ENCODE data around the gene PLOD2.

The PLOD2 gene

DNA sequence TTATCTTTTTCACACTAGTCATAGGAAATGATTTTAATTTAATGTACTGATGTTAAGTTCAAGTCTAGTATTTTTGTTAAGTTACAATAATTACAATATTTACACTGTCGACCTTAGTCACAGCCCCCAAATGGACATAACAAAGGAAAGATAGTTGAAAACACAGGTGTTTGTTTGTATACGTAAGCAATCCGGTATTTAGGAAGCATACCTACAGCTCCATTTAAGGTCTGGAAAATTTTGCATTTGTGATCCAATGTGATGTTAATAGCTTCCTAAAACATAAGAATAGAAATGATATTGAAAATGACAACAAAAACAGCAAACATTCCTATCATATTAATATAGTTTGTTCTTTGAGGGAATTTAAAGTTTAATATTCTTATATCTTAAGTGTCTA is 56.9 kb downstream of the PLOD2 start:
- Histone ChIP-seq H4K20me1 (no peaks in the 10 kb centered on the region), H3K4me1 (no peaks in the 10 kb centered on the region), H3K36me3 (no peaks in the 10 kb centered on the region), H3K27me3 (no peaks in the 10 kb centered on the region), H3K9ac (no peak overlapping the region), H3K27ac (no peak overlapping the region), H3K9me3 (no peaks in the 10 kb centered on the region), H3K4me2 (no peak overlapping the region), H3K4me3 (no peak overlapping the region)
- no peak for TF ChIP-seq Cebpa-rat (IDR thresholded peaks at IDR 0.05)

DNA sequence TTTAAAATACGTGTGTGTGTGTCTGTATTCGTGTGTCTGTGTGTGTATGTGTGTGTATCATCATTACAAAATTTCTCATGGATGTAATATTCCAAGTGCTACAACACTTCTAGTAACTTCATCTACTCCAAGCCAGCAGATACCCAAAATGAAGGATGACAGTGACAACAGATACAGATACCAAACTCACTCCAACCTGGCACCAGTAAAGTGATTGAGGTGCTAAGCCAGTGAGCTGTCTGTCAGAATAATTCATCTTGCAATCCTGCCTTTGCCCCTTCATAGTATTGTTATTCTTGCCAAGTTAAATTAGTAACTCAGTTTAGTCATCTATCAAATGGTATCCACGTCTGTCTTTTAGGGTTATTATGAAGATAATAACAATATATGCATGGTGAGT is 58.1 kb downstream of the PLOD2 start:
- no peak overlapping the region for H3K27ac ChIP-seq
- H3K9ac ChIP-seq = no peak overlapping the region
- no peaks in the 10 kb centered on the region for H3K4me1 ChIP-seq
- no peaks in the 10 kb centered on the region for H4K20me1 ChIP-seq
- H3K36me3 ChIP-seq = no peaks in the 10 kb centered on the region
- no peak overlapping the region for H3K4me3 ChIP-seq
- no peak for TF ChIP-seq Cebpa-rat (IDR thresholded peaks at IDR 0.05)
- H3K27me3 ChIP-seq = no peaks in the 10 kb centered on the region
- H3K4me2 ChIP-seq = no peak overlapping the region
- H3K9me3 ChIP-seq = no peaks in the 10 kb centered on the region

DNA sequence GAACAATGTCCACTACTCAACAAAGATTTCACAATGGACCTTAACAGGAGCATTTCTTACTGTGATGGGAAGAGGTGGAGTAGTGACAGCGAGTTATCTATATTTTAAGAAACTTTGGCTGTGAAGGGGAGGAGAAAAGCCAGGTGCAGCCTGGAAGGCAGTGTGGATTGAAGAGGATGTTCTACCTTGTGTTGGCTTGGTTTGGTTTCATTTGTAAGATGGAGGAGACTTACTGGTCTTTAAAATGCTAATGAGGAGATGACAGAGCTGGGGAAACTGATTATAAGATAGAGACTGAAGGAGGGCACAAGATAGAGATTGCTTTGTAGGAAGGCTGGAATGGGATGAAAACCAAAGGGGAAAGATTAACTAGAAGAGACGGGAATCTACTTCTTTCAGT is 59.4 kb downstream of the PLOD2 start:
- H3K27ac ChIP-seq = no peak overlapping the region
- TF ChIP-seq Cebpa-rat (IDR thresholded peaks at IDR 0.05) = no peak

DNA sequence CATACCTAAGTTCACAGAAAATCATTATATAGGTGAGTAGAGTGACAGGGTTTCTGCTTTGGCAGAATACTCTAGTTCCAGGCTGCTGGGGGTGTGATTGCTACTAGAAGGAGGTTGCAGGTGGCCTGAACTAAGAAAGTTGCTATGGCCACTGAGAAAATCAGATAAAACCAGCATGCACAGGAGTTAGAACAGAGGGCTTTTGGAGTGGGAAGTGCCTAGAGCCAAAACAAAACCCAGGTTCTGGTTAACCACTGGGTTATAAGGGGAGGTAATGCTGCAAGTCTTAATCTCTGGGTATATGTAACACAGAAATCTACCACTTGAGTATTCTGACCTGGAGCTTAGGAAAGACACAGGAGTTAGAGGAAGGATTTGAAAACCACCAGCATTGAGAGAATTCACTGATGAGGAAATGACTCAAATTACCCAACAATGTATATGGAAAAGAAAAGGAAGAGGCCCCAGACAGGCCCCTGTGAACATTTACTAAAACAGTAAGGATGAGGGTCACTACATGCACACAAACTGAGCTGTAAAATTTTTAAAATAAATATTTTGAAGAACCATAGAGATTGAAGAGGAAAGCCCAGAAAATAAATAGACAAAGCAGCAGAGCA is 60.0 kb downstream of the PLOD2 start:
- TF ChIP-seq Cebpa-rat (IDR thresholded peaks at IDR 0.05) = no peak
- no peaks in the 10 kb centered on the region for H3K4me1 ChIP-seq
- H3K36me3 ChIP-seq = no peaks in the 10 kb centered on the region
- no peak overlapping the region for H3K4me2 ChIP-seq
- H3K9me3 ChIP-seq = no peaks in the 10 kb centered on the region
- H4K20me1 ChIP-seq = no peaks in the 10 kb centered on the region
- H3K9ac ChIP-seq = no peak overlapping the region
- H3K27ac ChIP-seq = no peak overlapping the region
- no peak overlapping the region for H3K4me3 ChIP-seq
- no peaks in the 10 kb centered on the region for H3K27me3 ChIP-seq

More for the DNA sequence above, 59.4 kb downstream of the PLOD2 start:
- H3K4me1 ChIP-seq = no peaks in the 10 kb centered on the region
- no peak overlapping the region for H3K9ac ChIP-seq
- no peaks in the 10 kb centered on the region for H3K27me3 ChIP-seq
- H3K36me3 ChIP-seq = no peaks in the 10 kb centered on the region
- no peak overlapping the region for H3K4me2 ChIP-seq
- no peak overlapping the region for H3K4me3 ChIP-seq
- no peaks in the 10 kb centered on the region for H4K20me1 ChIP-seq
- no peaks in the 10 kb centered on the region for H3K9me3 ChIP-seq

DNA sequence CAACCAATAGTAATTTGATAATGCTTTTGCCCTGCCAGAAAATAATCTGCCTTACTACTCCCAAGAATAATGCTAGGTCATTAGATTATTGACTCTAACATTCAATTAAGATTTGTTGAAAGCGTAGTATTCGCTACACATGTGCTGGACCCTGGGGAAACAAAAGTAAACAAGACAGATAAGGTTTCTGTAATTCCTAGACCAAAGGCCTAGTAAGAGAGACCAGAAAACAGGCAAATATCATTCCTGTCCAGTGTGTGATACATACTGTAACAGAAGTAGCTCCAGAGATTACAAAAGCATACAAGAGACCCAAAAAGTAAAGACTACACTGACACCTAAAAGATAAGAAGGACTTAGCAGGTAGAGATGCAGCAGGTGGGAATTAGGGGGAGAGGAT is 60.8 kb downstream of the PLOD2 start:
- no peak overlapping the region for H3K4me3 ChIP-seq
- H4K20me1 ChIP-seq = no peaks in the 10 kb centered on the region
- no peaks in the 10 kb centered on the region for H3K4me1 ChIP-seq
- no peaks in the 10 kb centered on the region for H3K9me3 ChIP-seq
- TF ChIP-seq Cebpa-rat (IDR thresholded peaks at IDR 0.05) = no peak
- H3K27me3 ChIP-seq = no peaks in the 10 kb centered on the region
- H3K9ac ChIP-seq = no peak overlapping the region
- H3K27ac ChIP-seq = no peak overlapping the region
- H3K36me3 ChIP-seq = no peaks in the 10 kb centered on the region
- no peak overlapping the region for H3K4me2 ChIP-seq

DNA sequence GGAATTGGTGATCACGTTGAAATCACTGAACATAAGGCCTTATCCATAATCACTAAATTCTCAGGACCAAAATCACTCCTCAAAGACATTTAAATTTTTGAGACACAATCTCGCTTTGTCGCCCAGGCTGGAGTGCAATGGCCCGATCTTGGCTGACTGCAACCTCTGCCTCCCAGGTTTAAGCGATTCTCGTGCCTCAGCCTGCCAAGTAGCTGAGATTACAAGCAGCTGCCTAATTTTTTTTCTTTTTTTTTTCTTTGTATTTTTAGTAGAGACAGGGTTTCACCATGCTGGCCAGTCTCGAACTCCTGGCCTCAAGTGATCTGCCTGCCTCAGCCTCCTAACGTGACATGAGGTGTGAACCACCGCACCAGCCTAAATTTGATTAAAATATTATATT is 61.7 kb downstream of the PLOD2 start:
- H3K9me3 ChIP-seq = no peaks in the 10 kb centered on the region
- H3K4me3 ChIP-seq = no peak overlapping the region
- TF ChIP-seq Cebpa-rat (IDR thresholded peaks at IDR 0.05) = no peak
- H3K27me3 ChIP-seq = no peaks in the 10 kb centered on the region
- H3K27ac ChIP-seq = no peak overlapping the region
- no peaks in the 10 kb centered on the region for H3K4me1 ChIP-seq
- no peak overlapping the region for H3K4me2 ChIP-seq
- no peak overlapping the region for H3K9ac ChIP-seq
- H4K20me1 ChIP-seq = no peaks in the 10 kb centered on the region
- no peaks in the 10 kb centered on the region for H3K36me3 ChIP-seq

DNA sequence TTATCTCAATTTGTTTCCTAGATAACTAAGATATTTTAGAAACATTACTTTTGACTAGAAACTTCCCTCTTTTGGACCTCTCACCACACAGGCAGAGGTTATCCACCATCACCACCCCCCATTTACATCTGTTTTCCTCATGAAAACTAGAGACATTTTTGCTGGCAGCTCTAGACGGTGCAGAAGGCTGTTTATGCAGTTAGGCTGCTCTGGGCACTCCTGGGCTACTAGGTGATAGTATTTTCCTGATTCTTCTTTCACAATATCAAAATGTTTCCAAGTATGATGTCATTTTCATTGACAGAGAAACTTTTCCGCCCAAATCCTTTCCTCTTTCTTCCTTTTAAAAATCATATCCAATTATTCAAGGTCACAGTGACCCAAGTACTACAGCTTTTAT is 67.1 kb downstream of the PLOD2 start:
- Histone ChIP-seq H3K27me3 (no peaks in the 10 kb centered on the region), H3K4me3 (no peak overlapping the region), H3K9me3 (no peaks in the 10 kb centered on the region), H3K27ac (no peak overlapping the region), H4K20me1 (no peaks in the 10 kb centered on the region), H3K4me2 (no peak overlapping the region), H3K36me3 (no peaks in the 10 kb centered on the region), H3K4me1 (no peaks in the 10 kb centered on the region), H3K9ac (no peak overlapping the region)
- no peak for TF ChIP-seq Cebpa-rat (IDR thresholded peaks at IDR 0.05)

DNA sequence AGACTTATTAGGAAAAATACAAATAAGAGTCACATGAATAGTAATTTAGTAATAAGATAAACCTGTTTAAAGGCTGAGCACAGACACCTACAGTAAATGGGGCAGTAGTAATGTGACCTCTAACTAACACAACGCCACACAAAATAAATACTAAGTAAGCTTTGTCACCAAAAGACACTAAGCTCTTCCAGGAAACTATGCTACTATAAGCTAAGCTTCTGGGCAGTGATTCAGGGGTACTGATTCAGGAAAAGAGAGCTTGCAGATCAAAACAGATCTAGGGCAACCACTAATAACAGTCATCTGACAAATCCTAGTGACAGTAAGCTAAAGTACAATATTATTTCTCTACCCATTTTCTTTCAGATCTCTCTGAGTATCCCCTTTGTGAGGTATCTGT is 68.8 kb downstream of the PLOD2 start:
- no peaks in the 10 kb centered on the region for H3K4me1 ChIP-seq
- no peaks in the 10 kb centered on the region for H4K20me1 ChIP-seq
- H3K36me3 ChIP-seq = no peaks in the 10 kb centered on the region
- no peak overlapping the region for H3K27ac ChIP-seq
- no peak overlapping the region for H3K9ac ChIP-seq
- no peak overlapping the region for H3K4me3 ChIP-seq
- H3K27me3 ChIP-seq = no peaks in the 10 kb centered on the region
- no peaks in the 10 kb centered on the region for H3K9me3 ChIP-seq
- H3K4me2 ChIP-seq = no peak overlapping the region
- no peak for TF ChIP-seq Cebpa-rat (IDR thresholded peaks at IDR 0.05)

DNA sequence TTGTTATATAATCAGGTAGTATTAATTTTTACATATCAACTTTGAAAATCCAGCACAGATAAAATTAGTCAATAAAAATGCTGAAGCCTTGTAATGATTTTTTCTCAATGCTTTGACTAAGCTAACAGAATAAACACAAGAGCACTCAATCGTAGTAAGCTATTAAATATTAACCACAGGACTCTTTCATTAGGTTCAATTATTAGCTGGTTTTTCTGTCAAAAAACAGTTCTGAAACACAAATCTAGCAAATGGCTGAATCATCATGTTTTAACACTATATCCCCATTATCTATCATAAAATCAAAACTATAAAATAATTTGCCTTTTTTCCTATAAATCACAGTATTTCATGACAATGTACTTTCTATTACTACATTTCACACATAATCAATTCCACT is 69.6 kb downstream of the PLOD2 start:
- no peak for TF ChIP-seq Cebpa-rat (IDR thresholded peaks at IDR 0.05)
- H3K27ac ChIP-seq = no peak overlapping the region
- H4K20me1 ChIP-seq = no peaks in the 10 kb centered on the region
- H3K9ac ChIP-seq = no peak overlapping the region
- no peaks in the 10 kb centered on the region for H3K4me1 ChIP-seq
- H3K4me3 ChIP-seq = no peak overlapping the region
- H3K9me3 ChIP-seq = no peaks in the 10 kb centered on the region
- H3K4me2 ChIP-seq = no peak overlapping the region
- no peaks in the 10 kb centered on the region for H3K27me3 ChIP-seq
- no peaks in the 10 kb centered on the region for H3K36me3 ChIP-seq

DNA sequence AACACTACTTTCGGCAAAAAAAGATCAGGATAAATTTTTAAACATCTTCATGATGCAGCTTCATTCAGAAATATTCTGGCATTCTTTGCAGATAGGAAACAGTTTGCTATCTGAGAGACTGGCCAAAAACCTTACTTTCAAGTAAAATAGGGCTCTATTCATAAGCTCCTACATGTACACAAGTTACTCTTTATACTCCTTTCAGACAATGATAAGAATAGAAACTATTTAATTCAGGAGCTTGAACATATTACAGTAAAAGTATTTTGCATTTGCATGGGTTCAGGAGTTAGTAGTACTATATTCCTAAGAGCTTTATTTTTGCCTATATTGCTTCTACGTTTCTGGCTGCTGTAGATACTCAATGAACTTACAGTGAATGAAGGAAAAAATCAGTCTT is 70.5 kb downstream of the PLOD2 start:
- no peaks in the 10 kb centered on the region for H3K27me3 ChIP-seq
- no peak for TF ChIP-seq Cebpa-rat (IDR thresholded peaks at IDR 0.05)
- H3K27ac ChIP-seq = no peak overlapping the region
- H4K20me1 ChIP-seq = no peaks in the 10 kb centered on the region
- H3K9me3 ChIP-seq = no peaks in the 10 kb centered on the region
- no peaks in the 10 kb centered on the region for H3K4me1 ChIP-seq
- H3K4me3 ChIP-seq = no peak overlapping the region
- H3K9ac ChIP-seq = no peak overlapping the region
- H3K4me2 ChIP-seq = no peak overlapping the region
- no peaks in the 10 kb centered on the region for H3K36me3 ChIP-seq

DNA sequence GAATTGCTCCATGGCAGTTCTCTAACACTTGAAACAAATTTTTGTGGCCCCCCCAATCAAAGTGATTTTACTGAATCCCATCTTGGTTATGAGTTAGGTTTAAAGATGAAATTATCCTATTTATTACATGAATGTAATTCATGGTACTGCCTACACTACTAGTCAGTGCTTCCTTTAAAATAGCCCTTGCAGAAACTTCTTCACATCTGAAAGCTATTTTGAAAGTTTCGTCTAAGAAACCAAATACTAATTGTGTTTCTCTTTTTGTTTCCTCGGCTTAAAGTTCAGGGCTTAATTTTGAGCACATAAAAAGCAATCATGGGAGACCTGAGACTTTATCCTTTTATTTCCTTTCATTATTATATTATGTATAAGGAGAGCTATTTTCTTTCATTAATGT is 72.1 kb downstream of the PLOD2 start:
- Histone ChIP-seq H3K4me2 (no peak overlapping the region), H3K9ac (no peak overlapping the region), H3K36me3 (no peaks in the 10 kb centered on the region), H4K20me1 (no peaks in the 10 kb centered on the region), H3K4me3 (no peak overlapping the region), H3K27me3 (no peaks in the 10 kb centered on the region), H3K4me1 (no peaks in the 10 kb centered on the region), H3K9me3 (no peaks in the 10 kb centered on the region), H3K27ac (no peak overlapping the region)
- TF ChIP-seq Cebpa-rat (IDR thresholded peaks at IDR 0.05) = no peak
